Tibial nerve (tissue), 4 donors: ENCODE results near the gene ZNF202. TPM values are rescaled to one million over a fixed set of nuclear protein-coding genes. Genes with fewer than 3 reads are reported as not detected.

Experiments used
- DNase-seq, 2 donors: peaks; one replicate each; pipeline ENCODE4 v3.0.0-alpha.2; 2019; ENCODE audit warnings: low spot score in 2 of 2
- H3K27ac ChIP-seq, 4 donors: fragments of 200-600 bp; sonication (generic) in 3 of 4; one replicate each; pipeline ENCODE4 v1.5.1; 2017 to 2019; ENCODE audit warnings: mild to moderate bottlenecking in 1 of 4
- H3K27me3 ChIP-seq, 2 donors: fragments of 200-600 bp; sonication (generic) in 1 of 2; one replicate each; pipeline versions ENCODE4 v1.5.1 to v1.6.0; 2017 to 2019
- H3K36me3 ChIP-seq, 3 donors: fragments of 200-600 bp; sonication (generic); one replicate each; pipeline ENCODE4 v1.5.1; 2018 to 2019
- H3K4me1 ChIP-seq, 4 donors: fragments of 200-600 bp; sonication (generic) in 3 of 4; one replicate each; pipeline ENCODE4 v1.5.1; 2017 to 2019
- H3K4me3 ChIP-seq, 4 donors: fragments of 200-600 bp; sonication (generic) in 3 of 4; one replicate each; pipeline ENCODE4 v1.5.1; 2017 to 2019; ENCODE audit warnings: mild to moderate bottlenecking in 1 of 4, moderate library complexity in 1 of 4
- H3K9me3 ChIP-seq, 4 donors: fragments of 200-600 bp; sonication (generic) in 3 of 4; one replicate each; pipeline ENCODE4 v1.5.1; 2017 to 2019
- EP300 ChIP-seq, 2 donors: sonication (generic); formaldehyde crosslinking; IDR thresholded peaks; one replicate each; pipeline ENCODE4 v1.6.1; 2017; ENCODE audit warnings: antibody characterized with exemption in 2 of 2, mild to moderate bottlenecking in 1 of 2
- POLR2A ChIP-seq, 2 donors: fragments of 450-650 bp; IDR thresholded peaks; one replicate each; pipeline ENCODE4 v1.6.1; 2017; ENCODE audit warnings: antibody characterized with exemption in 2 of 2, mild to moderate bottlenecking in 2 of 2, moderate library complexity in 2 of 2
- WGBS, 2 donors: methylation state at CpG; one replicate each; pipeline ENCODE4 v1.1.5; 2018; 5-methylcytosine and 5-hydroxymethylcytosine counted together
- total RNA-seq, 4 donors: library from RNA; depleted of rRNA; stranded (reverse); fragments of >200 nt; gene quantifications; one replicate each; pipeline ENCODE4 v1.1.0, GENCODE V29; 2016
- TF ChIP-seq, protein P1 (sequence below), 5 experiments: fragments of 200-600 bp in 3 of 5; fragments of 450-650 bp in 2 of 5; sonication (generic) in 3 of 5; IDR thresholded peaks; one replicate each; pipeline ENCODE4 v1.5.1; 2016 to 2019; ENCODE audit warnings: antibody characterized with exemption in 5 of 5, mild to moderate bottlenecking in 3 of 5, moderate library complexity in 2 of 5

Gene ZNF202
- total RNA-seq, 4 donors from 2014 or later = 5.9 to 13.2 (median 10.6) TPM

DNA sequence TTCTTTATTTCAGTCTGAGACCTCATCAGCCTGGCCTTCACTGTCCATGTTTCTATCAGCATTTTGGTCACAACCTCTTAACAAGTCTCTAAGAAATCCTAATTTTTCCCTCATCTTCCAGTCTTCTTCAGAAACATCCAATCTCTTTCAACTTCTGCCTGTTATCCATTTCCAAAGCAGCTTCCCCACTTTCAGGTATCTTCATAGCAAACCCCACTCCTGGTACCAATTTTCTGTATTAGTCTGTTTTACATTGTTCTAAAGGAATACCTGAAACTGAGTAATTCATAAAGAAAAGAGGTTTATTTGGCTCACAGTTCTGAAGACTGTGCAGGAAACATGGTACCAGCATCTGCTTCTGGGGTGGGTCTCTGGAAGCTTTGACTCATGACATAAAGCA is 21.0 kb upstream of the ZNF202 start:
- Histone ChIP-seq H3K36me3 (no peaks in the 10 kb centered on the region), H3K27me3 (no peaks in the 10 kb centered on the region), H3K4me1 (no peaks in the 10 kb centered on the region), H3K9me3 (peaks cover 0 to 18% (median 1%) of the 10 kb centered on the region in 4 donors), H3K27ac (no peak overlapping the region), H3K4me3 (no peak overlapping the region)
- no peak for DNase-seq
- TF ChIP-seq EP300 (IDR thresholded peaks at IDR 0.05) = no peak
- TF ChIP-seq POLR2A (IDR thresholded peaks at IDR 0.05) = no peak
- TF ChIP-seq, protein P1, sequence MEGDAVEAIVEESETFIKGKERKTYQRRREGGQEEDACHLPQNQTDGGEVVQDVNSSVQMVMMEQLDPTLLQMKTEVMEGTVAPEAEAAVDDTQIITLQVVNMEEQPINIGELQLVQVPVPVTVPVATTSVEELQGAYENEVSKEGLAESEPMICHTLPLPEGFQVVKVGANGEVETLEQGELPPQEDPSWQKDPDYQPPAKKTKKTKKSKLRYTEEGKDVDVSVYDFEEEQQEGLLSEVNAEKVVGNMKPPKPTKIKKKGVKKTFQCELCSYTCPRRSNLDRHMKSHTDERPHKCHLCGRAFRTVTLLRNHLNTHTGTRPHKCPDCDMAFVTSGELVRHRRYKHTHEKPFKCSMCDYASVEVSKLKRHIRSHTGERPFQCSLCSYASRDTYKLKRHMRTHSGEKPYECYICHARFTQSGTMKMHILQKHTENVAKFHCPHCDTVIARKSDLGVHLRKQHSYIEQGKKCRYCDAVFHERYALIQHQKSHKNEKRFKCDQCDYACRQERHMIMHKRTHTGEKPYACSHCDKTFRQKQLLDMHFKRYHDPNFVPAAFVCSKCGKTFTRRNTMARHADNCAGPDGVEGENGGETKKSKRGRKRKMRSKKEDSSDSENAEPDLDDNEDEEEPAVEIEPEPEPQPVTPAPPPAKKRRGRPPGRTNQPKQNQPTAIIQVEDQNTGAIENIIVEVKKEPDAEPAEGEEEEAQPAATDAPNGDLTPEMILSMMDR (IDR thresholded peaks at IDR 0.05) = no peak

DNA sequence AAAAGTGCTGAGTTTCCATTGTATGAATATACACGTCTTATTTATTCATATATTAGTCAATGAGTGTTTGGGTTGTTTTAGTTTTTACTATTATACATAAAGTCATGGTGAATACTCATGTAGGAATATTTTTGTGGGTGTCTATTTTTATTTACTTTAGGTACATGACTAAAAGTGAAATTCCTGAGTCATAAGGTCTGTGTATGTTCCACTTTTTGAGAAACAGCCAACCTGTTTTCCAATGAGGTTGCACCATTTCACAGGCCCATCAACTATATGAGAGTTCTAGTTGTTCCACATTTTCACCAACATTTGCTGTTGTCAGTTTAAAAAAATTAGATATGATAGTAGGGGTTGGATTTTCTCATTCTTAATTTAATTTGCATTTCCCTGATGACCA is 19.4 kb upstream of the ZNF202 start:
- TF ChIP-seq EP300 (IDR thresholded peaks at IDR 0.05) (no peak), POLR2A (IDR thresholded peaks at IDR 0.05) (no peak)
- TF ChIP-seq, protein P1 (IDR thresholded peaks at IDR 0.05) = no peak
- H3K4me1 ChIP-seq = no peaks in the 10 kb centered on the region
- no peak overlapping the region for H3K4me3 ChIP-seq
- H3K36me3 ChIP-seq = no peaks in the 10 kb centered on the region
- DNase-seq = no peak
- H3K9me3 ChIP-seq = peaks cover 0 to 18% (median 1%) of the 10 kb centered on the region in 4 donors
- 63 to 87% methylated on average over 1 of the region's 1 CpG for WGBS, 2 donors
- H3K27me3 ChIP-seq = no peaks in the 10 kb centered on the region
- no peak overlapping the region for H3K27ac ChIP-seq

DNA sequence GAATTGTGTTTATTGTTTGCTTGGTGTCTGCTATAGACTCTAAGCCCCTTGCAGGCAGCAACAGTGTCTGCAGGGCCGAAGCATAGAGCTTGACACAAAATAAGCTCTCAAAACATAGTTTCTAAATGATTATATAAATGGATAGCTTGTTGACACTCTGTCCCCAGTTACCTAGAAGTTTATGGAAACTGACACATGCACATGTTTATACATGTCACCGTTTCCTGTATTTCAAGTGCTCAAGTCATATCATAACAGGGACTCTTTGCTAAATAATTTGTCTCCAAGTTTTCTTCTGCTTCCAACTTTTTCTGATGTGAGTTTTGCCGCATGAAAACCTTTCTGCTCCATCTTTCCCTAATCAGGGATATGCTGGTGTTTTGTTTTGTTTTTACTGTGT is 16.5 kb upstream of the ZNF202 start:
- Histone ChIP-seq H3K36me3 (no peaks in the 10 kb centered on the region), H3K4me1 (no peaks in the 10 kb centered on the region), H3K27ac (no peak overlapping the region), H3K9me3 (peaks cover 0 to 16% (median 1%) of the 10 kb centered on the region in 4 donors), H3K4me3 (no peak overlapping the region), H3K27me3 (no peaks in the 10 kb centered on the region)
- TF ChIP-seq, protein P1 (IDR thresholded peaks at IDR 0.05) = no peak
- TF ChIP-seq EP300 (IDR thresholded peaks at IDR 0.05) = no peak
- no peak for TF ChIP-seq POLR2A (IDR thresholded peaks at IDR 0.05)
- no peak for DNase-seq
- 81 to 82% methylated on average over 3 of the region's 3 CpGs for WGBS, 2 donors

DNA sequence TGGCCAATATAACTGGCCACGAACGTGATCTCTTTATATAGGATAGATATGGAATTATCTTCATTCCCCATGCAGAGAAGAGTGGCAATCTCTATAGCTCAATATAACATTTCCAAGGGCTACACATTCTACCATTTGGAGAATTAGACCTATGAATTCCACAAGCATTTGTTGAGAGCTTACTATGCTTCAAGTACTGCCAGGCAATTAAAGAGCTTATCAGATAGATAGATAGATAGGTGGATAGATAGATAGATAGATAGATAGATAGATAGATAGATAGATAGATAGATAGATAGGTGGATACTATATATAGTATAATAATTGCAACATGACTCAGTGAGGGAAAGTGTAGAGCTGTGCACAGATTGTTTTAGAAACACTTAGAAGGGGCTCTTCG is 14.4 kb upstream of the ZNF202 start:
- no peak overlapping the region for H3K27ac ChIP-seq
- 85 to 87% methylated on average over 3 of the region's 3 CpGs for WGBS, 2 donors
- no peaks in the 10 kb centered on the region for H3K9me3 ChIP-seq
- H3K4me3 ChIP-seq = no peak overlapping the region
- no peaks in the 10 kb centered on the region for H3K36me3 ChIP-seq
- H3K4me1 ChIP-seq = no peaks in the 10 kb centered on the region
- H3K27me3 ChIP-seq = no peaks in the 10 kb centered on the region
- DNase-seq = no peak
- TF ChIP-seq, protein P1 (IDR thresholded peaks at IDR 0.05) = no peak
- no peak for TF ChIP-seq EP300 (IDR thresholded peaks at IDR 0.05)
- no peak for TF ChIP-seq POLR2A (IDR thresholded peaks at IDR 0.05)

DNA sequence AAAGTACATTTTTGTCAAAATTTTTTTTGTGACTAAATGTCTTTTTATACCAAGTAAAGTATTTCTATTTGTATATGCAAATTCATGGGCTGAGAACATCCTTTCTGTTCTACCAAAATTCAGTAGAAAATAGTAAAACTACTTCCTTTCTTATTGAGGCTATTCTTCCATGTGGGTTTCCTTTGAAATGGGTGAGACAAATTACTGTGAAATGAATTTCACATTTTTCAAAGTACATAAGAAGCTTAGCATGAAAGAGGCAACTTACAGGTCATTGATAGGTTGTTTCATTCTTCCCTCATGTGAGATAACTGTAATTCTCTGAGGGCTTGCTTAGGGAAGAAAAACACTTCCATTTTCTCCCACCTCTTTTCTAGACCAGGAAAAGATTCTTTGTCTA is 13.9 kb upstream of the ZNF202 start:
- no peak overlapping the region for H3K27ac ChIP-seq
- no peak overlapping the region for H3K4me3 ChIP-seq
- H3K9me3 ChIP-seq = no peaks in the 10 kb centered on the region
- H3K36me3 ChIP-seq = no peaks in the 10 kb centered on the region
- H3K27me3 ChIP-seq = no peaks in the 10 kb centered on the region
- no peaks in the 10 kb centered on the region for H3K4me1 ChIP-seq
- TF ChIP-seq, protein P1 (IDR thresholded peaks at IDR 0.05) = no peak
- TF ChIP-seq EP300 (IDR thresholded peaks at IDR 0.05) (no peak), POLR2A (IDR thresholded peaks at IDR 0.05) (no peak)
- DNase-seq = no peak
